Measurements from ENCODE around the gene PRSS33. TPM values are rescaled to one million over a fixed set of nuclear protein-coding genes. Genes with fewer than 3 reads are reported as not detected.

Gene PRSS33
- polyA plus RNA-seq, 1 experiment, result not detected

GRCh38 chr16:2813771-2814221, 26.4 kb upstream of the PRSS33 start:
- POLR2A ChIA-PET, result no interaction called here
- CTCF ChIA-PET, result interaction anchor here (0.7 kb wide), 1 partner anchor 55 kb away, joined by 3 read pairs; no protein-coding TSS in a partner anchor
- Histone ChIP-seq H3K4me3 (ENCODE audit: low read depth, low read length) (no peak overlapping the region), H3K27ac (ENCODE audit: low read depth, low read length) (no peak overlapping the region), H3K27me3 (ENCODE audit: control insufficient read depth, insufficient read depth, low read length) (peaks cover 26% of the 10 kb centered on the region), H3K9me3 (ENCODE audit: control insufficient read depth, insufficient read depth, low read length) (peaks cover 4% of the 10 kb centered on the region; the same call in 1 of the 2 replicates)
- no peak for TF ChIP-seq CTCF (IDR thresholded peaks at IDR 0.05; ENCODE audit: low read depth, low read length)
- no peak for DNase-seq (ENCODE audit: low read depth, low spot score)

GRCh38 chr16:2811703-2812471, 24.5 kb upstream of the PRSS33 start:
- ChIA-PET POLR2A (interaction anchor here (0.7 kb wide), 1 partner anchor 120 kb away, joined by 5 read pairs; no protein-coding TSS in a partner anchor), CTCF (no interaction called here)
- DNase-seq (ENCODE audit: low read depth, low spot score), result no peak
- H3K9me3 ChIP-seq (ENCODE audit: control insufficient read depth, insufficient read depth, low read length), result no peaks in the 10 kb centered on the region; the same call in 1 of the 2 replicates
- no peak for TF ChIP-seq CTCF (IDR thresholded peaks at IDR 0.05; ENCODE audit: low read depth, low read length)
- peaks cover 26% of the 10 kb centered on the region for H3K27me3 ChIP-seq (ENCODE audit: control insufficient read depth, insufficient read depth, low read length)
- no peak overlapping the region for H3K27ac ChIP-seq (ENCODE audit: low read depth, low read length)
- no peak overlapping the region for H3K4me3 ChIP-seq (ENCODE audit: low read depth, low read length)

GRCh38 chr16:2810651-2811050, 23.3 kb upstream of the PRSS33 start:
- H3K27me3 ChIP-seq (ENCODE audit: control insufficient read depth, insufficient read depth, low read length), result peaks cover 32% of the 10 kb centered on the region
- POLR2A ChIA-PET, result no interaction called here
- no peaks in the 10 kb centered on the region; the same call in 1 of the 2 replicates for H3K9me3 ChIP-seq (ENCODE audit: control insufficient read depth, insufficient read depth, low read length)
- no peak for TF ChIP-seq CTCF (IDR thresholded peaks at IDR 0.05; ENCODE audit: low read depth, low read length)
- CTCF ChIA-PET, result no interaction called here
- H3K4me3 ChIP-seq (ENCODE audit: low read depth, low read length), result no peak overlapping the region
- no peak for DNase-seq (ENCODE audit: low read depth, low spot score)
- H3K27ac ChIP-seq (ENCODE audit: low read depth, low read length), result no peak overlapping the region

- H3K27me3 ChIP-seq (ENCODE audit: control insufficient read depth, insufficient read depth, low read length), result peaks cover 32% of the 10 kb centered on the region
These were observed 21.9 kb upstream of the PRSS33 start for GRCh38 chr16:2809149-2809760.

More at GRCh38 chr16:2809149-2809760, 21.9 kb upstream of the PRSS33 start:
- TF ChIP-seq CTCF (IDR thresholded peaks at IDR 0.05; ENCODE audit: low read depth, low read length), result no peak
- POLR2A ChIA-PET, result no interaction called here
- Histone ChIP-seq H3K4me3 (ENCODE audit: low read depth, low read length) (no peak overlapping the region), H3K27ac (ENCODE audit: low read depth, low read length) (no peak overlapping the region), H3K9me3 (ENCODE audit: control insufficient read depth, insufficient read depth, low read length) (peaks cover 9% of the 10 kb centered on the region)
- no peak for DNase-seq (ENCODE audit: low read depth, low spot score)
- CTCF ChIA-PET, result no interaction called here
